ENCODE measurements around the gene INAFM1. TPM values are rescaled to one million over a fixed set of nuclear protein-coding genes. Genes with fewer than 3 reads are reported as not detected.

INAFM1 gene
- 10 to 100 TPM in 1 of 4 donors, 1 to 10 TPM in 3; 6.5 to 11.7 (median 7.6) TPM for polyA plus RNA-seq (ENCODE audit: insufficient read length in 4 of 4)

GRCh38 chr19:47274071-47274890, at the start of gene INAFM1:
Gene INAFM1, plus strand, starts transcription at chr19:47274885. Its CDS starts 35 bp downstream, at chr19:47274920.
- DNase-seq (ENCODE audit: low read depth in 4 of 4, low spot score in 3 of 4): peak; percentile 83 to 94 (median 89)

GRCh38 chr19:47225746-47226425, 48.8 kb upstream of the INAFM1 start:
- DNase-seq (ENCODE audit: low read depth in 4 of 4, low spot score in 3 of 4): peak; percentile 81 to 84 (median 82)

- DNase-seq (ENCODE audit: low read depth in 4 of 4, low spot score in 3 of 4): no peak
These were observed 48.0 kb upstream of the INAFM1 start for GRCh38 chr19:47226426-47227351.

DNA sequence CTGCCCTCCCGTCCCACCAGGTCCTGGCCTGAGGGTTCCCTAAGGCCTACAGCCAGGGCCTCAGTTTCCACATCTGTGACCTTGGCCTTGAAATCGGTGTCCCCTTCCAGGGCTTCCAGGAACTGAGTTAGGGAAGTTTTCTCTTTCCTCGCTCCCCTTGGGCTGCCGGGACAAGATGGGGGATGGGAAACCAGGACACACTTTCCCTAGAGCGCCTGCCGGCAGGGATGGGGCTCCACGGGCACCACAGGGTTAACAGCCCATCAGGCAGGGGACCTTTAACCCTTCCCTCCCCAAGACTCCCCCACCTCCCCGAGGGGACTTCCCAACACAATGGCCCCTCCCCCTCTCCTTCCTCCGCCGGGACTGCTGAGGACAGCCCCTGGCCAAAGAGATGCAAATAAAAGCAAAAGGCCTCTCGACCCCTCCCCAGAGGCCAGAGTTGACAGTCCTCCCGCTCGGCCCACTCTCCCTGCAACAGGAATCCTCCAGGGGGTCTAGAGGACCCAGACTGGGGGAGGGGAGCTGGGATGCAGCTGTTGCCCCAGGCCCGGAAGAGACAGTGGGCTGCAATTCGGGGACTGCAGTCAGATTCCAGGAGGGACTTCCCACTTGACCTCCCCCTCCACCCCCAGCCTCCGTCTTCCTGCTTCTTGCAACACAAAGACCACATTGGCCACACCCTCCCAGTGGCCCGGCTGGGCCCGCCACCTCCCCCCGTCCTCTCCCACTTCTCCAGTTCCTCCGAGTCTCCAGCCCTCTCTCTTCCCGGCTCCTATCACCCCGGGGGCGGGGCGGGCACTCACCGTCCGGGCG, 47.1 kb upstream of the INAFM1 start:
- DNase-seq (ENCODE audit: low read depth in 4 of 4, low spot score in 3 of 4): no peak

DNA sequence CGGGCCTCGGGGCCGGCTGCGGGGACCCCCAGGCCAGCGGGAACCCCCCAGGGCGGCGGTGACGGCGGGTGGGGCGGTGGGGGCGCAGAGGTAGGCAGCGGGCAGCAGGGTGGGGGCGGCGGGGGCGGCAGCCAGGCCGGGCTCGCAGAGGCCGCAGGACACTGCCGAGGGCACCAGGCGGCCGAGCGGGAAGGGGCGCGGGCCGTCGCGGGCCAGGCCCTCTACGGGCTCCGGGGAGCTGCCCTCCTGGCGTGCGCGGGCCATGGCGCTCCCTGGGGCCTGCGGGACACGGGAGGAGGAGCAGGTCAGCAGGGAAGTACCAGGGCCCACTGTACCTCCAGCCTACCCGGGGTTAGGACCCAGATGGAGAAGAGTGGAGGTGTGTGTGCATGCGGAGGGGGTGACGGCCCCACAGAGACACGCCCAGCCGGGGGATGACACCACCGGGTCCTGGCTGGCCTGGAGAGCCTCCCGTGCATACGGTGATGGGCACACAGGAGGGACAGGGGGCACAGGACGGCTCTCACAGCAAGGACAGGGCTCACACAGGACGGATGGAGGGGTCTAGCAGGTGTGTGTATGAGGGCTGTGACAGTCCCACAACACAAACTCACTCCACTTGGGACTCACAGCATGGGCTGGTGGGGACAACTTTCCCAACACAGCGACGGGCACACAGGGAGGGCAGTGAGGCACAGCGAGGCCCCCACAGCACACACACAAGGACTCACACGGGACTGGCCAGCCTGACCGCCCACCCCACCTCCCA, 46.3 kb upstream of the INAFM1 start:
- no peak for DNase-seq (ENCODE audit: low read depth in 4 of 4, low spot score in 3 of 4)

GRCh38 chr19:47228937-47229675, 45.6 kb upstream of the INAFM1 start:
- no peak for DNase-seq (ENCODE audit: low read depth in 4 of 4, low spot score in 3 of 4)

DNA sequence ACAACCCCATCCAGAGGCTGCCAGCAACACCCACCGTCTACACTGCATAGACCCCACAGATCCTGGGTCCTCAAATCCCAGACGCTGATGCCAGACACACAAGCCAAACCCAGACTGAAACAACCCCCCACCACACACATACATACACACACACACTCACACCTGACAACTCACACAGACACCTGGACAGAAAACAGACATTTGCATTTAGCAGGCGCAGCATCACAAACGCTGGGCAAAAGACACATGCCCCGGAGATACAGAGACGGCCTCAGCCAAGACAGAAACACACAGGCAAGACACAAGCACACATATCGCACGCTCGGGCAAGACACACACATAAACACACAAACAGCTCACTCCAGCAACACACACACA, 45.0 kb upstream of the INAFM1 start:
- DNase-seq (ENCODE audit: low read depth in 4 of 4, low spot score in 3 of 4): no peak

DNA sequence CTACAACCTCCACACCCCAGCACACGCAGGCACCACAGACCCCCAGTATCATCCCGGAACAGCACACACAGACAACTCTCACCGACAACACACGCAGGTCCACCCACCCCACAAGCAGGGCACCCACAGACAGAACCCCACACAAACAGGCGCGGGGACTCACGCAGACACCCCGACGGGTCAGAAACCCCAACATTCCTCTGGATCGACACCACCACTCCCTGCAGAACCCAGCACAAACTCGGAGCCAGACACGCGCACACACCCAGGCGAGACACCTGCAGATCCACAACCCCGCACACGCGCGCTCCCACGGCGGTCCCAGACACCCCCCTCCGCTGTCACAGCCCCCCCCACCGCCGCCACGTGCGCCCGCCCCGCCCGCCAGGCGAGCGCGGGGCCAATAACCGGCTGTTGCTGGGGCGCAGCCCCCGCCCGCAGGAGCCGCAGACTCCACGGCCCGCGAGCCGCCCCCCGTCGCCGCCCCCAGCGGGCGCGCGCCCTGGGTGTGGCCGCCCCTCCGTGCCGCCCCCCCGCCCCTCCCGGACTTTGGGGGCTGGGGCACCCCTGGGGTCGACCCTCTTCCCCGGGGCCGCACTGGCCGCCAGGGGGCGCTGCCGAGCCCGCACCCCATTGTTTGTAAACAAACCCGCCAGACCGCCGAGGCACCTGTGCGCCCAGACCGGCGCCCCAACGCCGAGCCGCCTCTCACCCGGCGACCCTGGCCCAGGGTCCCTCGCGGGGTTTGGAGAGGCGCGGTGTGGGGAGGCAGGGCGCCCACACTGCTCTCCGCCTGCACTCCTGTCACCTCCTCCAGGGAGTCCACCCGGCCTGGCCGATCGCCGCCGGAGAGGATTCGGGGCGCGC, 44.4 kb upstream of the INAFM1 start:
- no peak for DNase-seq (ENCODE audit: low read depth in 4 of 4, low spot score in 3 of 4)

DNA sequence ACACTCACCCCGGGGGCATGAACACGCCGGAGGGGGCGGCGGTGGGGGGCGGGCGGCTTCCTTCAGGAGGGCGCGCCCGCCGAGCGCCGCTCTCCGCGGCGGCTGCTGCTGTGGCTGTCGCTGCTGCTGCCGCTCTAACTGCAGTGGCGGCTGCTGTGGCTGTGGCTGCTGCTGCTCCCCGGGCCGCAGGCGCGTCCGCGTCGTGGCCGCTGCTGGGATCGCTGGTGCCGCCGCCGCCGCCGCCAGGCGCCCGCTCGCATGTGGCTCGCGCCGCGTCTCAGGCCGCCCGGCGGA, 43.8 kb upstream of the INAFM1 start, which contains the start of gene BBC3:
Gene BBC3, minus strand, starts transcription at position 279 of the 294 bp plus-strand sequence. CDS start 2,768 bp downstream, outside the sequence.
- DNase-seq (ENCODE audit: low read depth in 4 of 4, low spot score in 3 of 4): no peak

DNA sequence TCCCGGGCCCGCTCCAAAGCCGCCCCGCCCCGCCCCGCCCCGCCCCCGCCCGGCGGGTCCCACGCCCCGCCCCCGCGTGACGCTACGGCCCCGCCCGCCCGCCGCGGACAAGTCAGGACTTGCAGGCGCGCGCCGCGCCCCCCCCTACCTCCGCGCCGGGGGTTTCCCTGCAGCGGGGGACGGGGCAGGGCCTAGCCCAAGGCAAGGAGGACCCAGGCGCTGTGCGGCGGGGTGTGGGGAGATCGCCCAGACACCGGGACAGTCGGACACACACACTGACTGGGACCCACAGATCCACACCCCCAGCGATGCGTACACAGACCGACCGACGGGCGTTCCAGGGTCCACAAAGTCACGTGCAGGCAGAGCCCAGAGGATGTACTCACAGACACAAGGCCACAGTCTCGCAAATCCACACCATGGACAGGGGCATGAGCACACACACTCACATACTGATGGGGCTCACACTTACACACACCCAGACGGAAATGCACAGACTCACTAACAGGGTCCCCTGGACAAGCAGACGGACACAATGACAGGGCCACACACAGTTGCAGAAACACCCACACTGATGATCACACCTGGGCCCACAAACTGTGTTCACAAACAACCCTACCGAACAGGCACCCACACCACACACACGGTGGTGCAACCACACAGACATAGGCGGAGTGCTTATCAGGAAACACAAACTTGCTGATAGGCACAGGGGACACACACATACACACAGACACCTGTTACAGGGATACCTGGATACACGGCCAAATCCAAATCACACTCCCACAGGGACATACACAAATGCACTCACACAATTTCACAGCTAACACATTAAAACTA, 43.2 kb upstream of the INAFM1 start:
- DNase-seq (ENCODE audit: low read depth in 4 of 4, low spot score in 3 of 4): no peak

GRCh38 chr19:47232422-47233211, 42.1 kb upstream of the INAFM1 start:
- DNase-seq (ENCODE audit: low read depth in 4 of 4, low spot score in 3 of 4): no peak

DNA sequence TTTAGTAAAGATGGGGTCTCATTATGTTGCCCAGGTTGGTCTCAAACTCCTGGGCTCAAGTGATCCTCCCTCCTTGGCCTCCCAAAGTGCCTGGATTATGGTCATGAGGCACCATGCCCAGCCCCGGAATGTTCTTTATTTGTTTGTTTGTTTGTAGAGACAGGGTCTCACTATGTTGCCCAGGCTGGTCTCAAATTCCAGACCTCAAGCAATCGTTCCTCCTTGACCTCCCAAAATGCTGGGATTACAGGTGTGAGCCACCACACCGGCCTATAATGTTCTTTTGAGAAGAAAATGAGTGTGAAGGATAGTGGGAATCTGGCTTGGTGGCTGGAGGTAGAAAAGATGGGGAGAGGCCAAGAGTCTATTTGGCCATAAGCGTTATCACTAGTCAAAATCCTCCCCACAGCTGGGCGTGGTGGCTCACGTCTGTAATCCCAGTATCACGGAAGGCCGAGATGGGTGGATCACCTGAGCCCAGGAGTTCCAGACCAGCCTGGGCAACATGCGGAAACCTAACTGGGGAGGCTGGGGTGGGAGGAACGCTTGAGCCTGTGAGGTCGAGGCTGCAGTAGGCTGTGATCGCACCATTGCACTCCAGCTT, 38.5 kb upstream of the INAFM1 start:
- DNase-seq (ENCODE audit: low read depth in 4 of 4, low spot score in 3 of 4): no peak

DNA sequence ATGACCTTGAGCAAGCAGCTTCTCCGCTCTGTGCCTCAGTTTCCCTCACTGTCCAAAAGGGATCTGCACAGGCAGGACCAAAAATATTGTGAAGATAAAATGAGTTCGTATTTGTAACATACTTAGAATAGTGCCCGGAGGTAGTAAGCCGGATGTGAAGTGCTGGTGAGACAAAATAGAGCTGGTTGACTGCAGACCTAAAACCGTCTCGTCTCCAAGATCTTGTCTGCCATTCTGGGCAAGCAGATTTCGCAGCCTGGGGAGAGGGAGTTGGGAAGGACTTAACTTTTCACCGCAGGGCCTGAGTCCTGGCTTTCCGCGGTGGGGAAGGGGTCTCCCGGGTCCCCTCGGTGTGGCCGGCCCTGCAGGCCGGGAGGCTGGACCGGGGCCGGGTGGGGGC, 35.5 kb upstream of the INAFM1 start:
- DNase-seq (ENCODE audit: low read depth in 4 of 4, low spot score in 3 of 4): no peak

GRCh38 chr19:47239610-47240296, 34.9 kb upstream of the INAFM1 start:
- DNase-seq (ENCODE audit: low read depth in 4 of 4, low spot score in 3 of 4): no peak

- DNase-seq (ENCODE audit: low read depth in 4 of 4, low spot score in 3 of 4): no peak
These were observed 34.1 kb upstream of the INAFM1 start for GRCh38 chr19:47240556-47240955.

All from right renal pelvis (tissue), 4 donors.